ENCODE measurements around the gene TMPRSS6.

DNA sequence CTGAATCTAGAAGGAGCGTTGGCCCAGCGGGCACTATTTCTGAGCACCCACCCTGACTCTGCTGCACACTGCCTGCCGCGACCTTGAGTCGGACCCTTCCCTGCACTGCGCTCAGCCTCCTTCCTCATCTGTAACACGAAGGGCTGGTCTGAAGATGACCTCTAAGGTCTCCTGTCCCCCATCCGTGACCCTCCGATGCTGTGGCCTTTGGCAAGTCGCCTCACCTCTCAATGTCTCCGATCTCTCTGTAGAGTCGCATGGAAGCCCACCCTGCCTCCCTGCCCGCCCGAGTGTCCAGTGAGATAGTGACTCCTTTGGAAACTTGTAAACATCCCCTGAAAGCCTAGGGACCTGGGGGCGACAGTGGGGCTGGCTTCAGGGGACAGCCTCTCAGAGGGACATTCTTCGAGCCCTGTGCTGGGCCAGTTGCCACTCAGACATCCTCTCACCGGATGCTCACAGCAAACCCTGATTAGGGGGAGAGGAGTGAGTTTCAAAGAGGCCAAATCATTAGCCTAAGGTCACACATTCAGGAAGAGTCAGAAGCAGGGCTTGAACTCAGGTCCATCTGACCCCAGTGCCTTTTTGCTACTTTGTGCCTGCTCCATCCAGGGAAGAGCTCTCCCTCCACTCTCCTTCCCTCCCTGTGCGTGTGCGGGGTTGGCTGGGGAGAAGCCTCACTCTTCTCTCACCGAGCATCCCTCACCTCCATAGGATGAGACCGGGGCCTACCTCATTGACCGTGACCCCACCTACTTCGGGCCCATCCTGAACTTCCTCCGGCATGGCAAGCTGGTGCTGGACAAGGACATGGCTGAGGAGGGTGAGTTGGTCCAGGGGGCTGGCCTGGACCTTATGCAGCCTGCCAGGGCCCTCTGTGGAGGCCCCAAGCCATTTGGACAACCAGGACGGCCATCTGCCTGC is 56.9 kb downstream of the TMPRSS6 start:
- TF ChIP-seq CTCF (conservative IDR thresholded peaks at IDR 0.05 in 1 of 2, IDR thresholded peaks at IDR 0.05 in 1 of 2; ENCODE audit: extremely low read depth in 1 of 2, insufficient read depth in 1 of 2, low read depth in 1 of 2, low read length in 2 of 2) (no peak), EZH2 (IDR thresholded peaks at IDR 0.05; ENCODE audit: borderline replicate concordance, low read length) (no peak)

All from mammary epithelial cell (primary cell).